ENCODE measurements around the gene SLC8B1.

DNA sequence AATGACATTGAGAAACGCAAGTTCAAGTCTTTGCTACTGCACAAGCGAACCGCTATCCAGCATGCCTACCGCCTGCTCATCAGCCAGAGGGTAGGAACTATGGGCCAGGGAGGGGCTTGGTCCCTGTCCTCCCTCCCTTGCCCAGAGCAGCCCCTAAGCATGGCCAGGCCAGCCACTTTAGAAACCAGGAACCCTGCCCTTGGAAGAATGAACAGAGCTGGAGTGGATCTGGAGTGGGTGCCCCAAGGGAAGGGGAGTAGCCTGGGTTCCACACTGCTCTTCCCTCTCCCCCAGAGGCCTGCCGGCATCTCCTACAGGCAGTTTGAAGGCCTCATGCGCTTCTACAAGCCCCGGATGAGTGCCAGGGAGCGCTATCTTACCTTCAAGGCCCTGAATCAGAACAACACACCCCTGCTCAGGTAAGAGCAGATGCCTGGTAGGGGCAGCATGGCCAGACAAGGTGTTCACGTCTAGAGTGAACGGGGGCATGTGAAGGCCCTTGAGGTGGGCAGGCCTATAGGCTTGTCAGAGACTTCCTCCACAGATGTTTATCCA, 57.9 kb downstream of the SLC8B1 start:
- TF ChIP-seq, protein P1, sequence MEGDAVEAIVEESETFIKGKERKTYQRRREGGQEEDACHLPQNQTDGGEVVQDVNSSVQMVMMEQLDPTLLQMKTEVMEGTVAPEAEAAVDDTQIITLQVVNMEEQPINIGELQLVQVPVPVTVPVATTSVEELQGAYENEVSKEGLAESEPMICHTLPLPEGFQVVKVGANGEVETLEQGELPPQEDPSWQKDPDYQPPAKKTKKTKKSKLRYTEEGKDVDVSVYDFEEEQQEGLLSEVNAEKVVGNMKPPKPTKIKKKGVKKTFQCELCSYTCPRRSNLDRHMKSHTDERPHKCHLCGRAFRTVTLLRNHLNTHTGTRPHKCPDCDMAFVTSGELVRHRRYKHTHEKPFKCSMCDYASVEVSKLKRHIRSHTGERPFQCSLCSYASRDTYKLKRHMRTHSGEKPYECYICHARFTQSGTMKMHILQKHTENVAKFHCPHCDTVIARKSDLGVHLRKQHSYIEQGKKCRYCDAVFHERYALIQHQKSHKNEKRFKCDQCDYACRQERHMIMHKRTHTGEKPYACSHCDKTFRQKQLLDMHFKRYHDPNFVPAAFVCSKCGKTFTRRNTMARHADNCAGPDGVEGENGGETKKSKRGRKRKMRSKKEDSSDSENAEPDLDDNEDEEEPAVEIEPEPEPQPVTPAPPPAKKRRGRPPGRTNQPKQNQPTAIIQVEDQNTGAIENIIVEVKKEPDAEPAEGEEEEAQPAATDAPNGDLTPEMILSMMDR (IDR thresholded peaks at IDR 0.05) = no peak
- TF ChIP-seq POLR2A (IDR thresholded peaks at IDR 0.05) = no peak
